Kasumi-1 (cell line): Measurements from ENCODE around the gene DPEP1.
"Not testable (repeated sequence)": the region's sequence is repeated elsewhere in the genome, so short reads cannot be mapped to it uniquely, and the experiment has no call there.

Experiments used
- DNase-seq, 2 experiments: peaks; one replicate each; lab custom pipeline; 2025; lab: John Stamatoyannopoulos, UW

The DPEP1 gene

GRCh38 chr16:89577055-89577759, 36.2 kb upstream of the DPEP1 start:
- no peak for DNase-seq

- DNase-seq, result no peak
These were observed 34.1 kb upstream of the DPEP1 start for GRCh38 chr16:89579351-89579750.

GRCh38 chr16:89581045-89581695, 32.3 kb upstream of the DPEP1 start:
- DNase-seq, result no peak

GRCh38 chr16:89581861-89582563, 31.4 kb upstream of the DPEP1 start:
- no peak for DNase-seq

GRCh38 chr16:89582614-89583196, 30.7 kb upstream of the DPEP1 start:
- no peak for DNase-seq

GRCh38 chr16:89583197-89583894, 30.1 kb upstream of the DPEP1 start:
- DNase-seq, result no peak

- no peak for DNase-seq
These were observed 29.4 kb upstream of the DPEP1 start for GRCh38 chr16:89583895-89584644.

- DNase-seq, result no peak
These were observed 28.5 kb upstream of the DPEP1 start for GRCh38 chr16:89584768-89585549.

GRCh38 chr16:89586218-89586617, 27.2 kb upstream of the DPEP1 start:
- DNase-seq, result no peak

- no peak for DNase-seq
These were observed 26.6 kb upstream of the DPEP1 start for GRCh38 chr16:89586853-89587252.

- not testable (repeated sequence) for DNase-seq
These were observed 25.8 kb upstream of the DPEP1 start for GRCh38 chr16:89587676-89588075.

- DNase-seq, result no peak
These were observed 24.9 kb upstream of the DPEP1 start for GRCh38 chr16:89588413-89589109.

GRCh38 chr16:89589241-89589926, 24.1 kb upstream of the DPEP1 start:
- DNase-seq, result no peak

GRCh38 chr16:89593841-89594240, 19.6 kb upstream of the DPEP1 start:
- DNase-seq, result no peak

- DNase-seq, result no peak
These were observed 17.9 kb upstream of the DPEP1 start for GRCh38 chr16:89595330-89596060.

GRCh38 chr16:89596061-89596689, 17.3 kb upstream of the DPEP1 start:
- DNase-seq, result no peak

GRCh38 chr16:89596957-89597649, 16.3 kb upstream of the DPEP1 start:
- no peak for DNase-seq

- DNase-seq, result no peak
These were observed 15.2 kb upstream of the DPEP1 start for GRCh38 chr16:89598199-89598598.
